HCT116 (cell line): ENCODE results near the gene SPTBN1. TPM values are rescaled to one million over a fixed set of nuclear protein-coding genes. Genes with fewer than 3 reads are reported as not detected.

Experiments used
- ATAC-seq: fragments of 200-7000 bp; cut with Tn5 transposase; 2 replicates; pipeline ENCODE4 v1.9.1; 2020; ENCODE audit warnings: mild to moderate bottlenecking, moderate library complexity
- BruUV-seq: library from RNA; stranded (reverse); fragments of 400-500 nt; replicated peaks from 2 replicates; lab custom pipeline; 2021; lab: Mats Ljungman, UMichigan
- CTCF ChIA-PET: fragments of 300-600 bp; sonication (Branson Sonifier 250); formaldehyde crosslinking; loops from one replicate; lab custom pipeline; 2021; ENCODE audit warnings: antibody characterized with exemption; lab: Charles Lee
- POLR2A ChIA-PET: fragments of 300-600, 350-600 bp; sonication (Branson Sonifier 250); formaldehyde crosslinking; loops from one replicate; lab custom pipeline; 2021; ENCODE audit warnings: antibody characterized with exemption; lab: Charles Lee
- RAD21 ChIA-PET, 2 experiments: fragments of 300-600 bp; sonication (Branson Sonifier 250); formaldehyde crosslinking; loops; one replicate each; lab custom pipeline; 2023; ENCODE audit warnings: low total read pairs in 2 of 2; ENCODE audit not compliant: uncharacterized antibody in 2 of 2, unreplicated experiment in 2 of 2, low non-redundant PET in 1 of 2; lab: Charles Lee
- DNase-seq: peaks from one replicate; pipeline ENCODE4 v3.0.0-alpha.2; 2010; ENCODE audit warnings: low read depth, low spot score
- H2AFZ ChIP-seq: fragments of 200-600 bp; shearing (Covaris generic), sonication (generic); 2 replicates; pipeline ENCODE4 v1.6.1; 2017; ENCODE audit warnings: low read depth, mixed run types, mixed read lengths, antibody characterized with exemption, low read length; ENCODE audit not compliant: poor library complexity, severe bottlenecking
- H3K27ac ChIP-seq: 2 replicates; pipeline ENCODE4 v1.5.1; 2012; ENCODE audit warnings: low read depth, low read length
- H3K27me3 ChIP-seq: fragments of 200-600 bp; sonication (generic); 2 replicates; pipeline ENCODE4 v1.6.1; 2016; ENCODE audit warnings: mixed run types, low read length, mixed read lengths; ENCODE audit not compliant: insufficient read depth
- H3K36me3 ChIP-seq, 2 experiments: fragments of 200-500 bp in 1 of 2; fragments of 200-600 bp in 1 of 2; sonication (Bioruptor generic) in 1 of 2; sonication (generic) in 1 of 2; 2 replicates each; pipeline versions ENCODE4 v1.5.1 to v1.6.1; 2014 to 2016; ENCODE audit warnings: low read length in 2 of 2, inconsistent platforms in 1 of 2, mixed read lengths in 1 of 2, mixed run types in 1 of 2; ENCODE audit not compliant: insufficient read depth in 2 of 2, control insufficient read depth in 1 of 2
- H3K4me1 ChIP-seq, 2 experiments: fragments of 200-600 bp in 1 of 2; sonication (generic) in 1 of 2; 2 replicates each; pipeline versions ENCODE4 v1.5.1 to v1.6.1; 2012 to 2017; ENCODE audit warnings: low read length in 2 of 2, inconsistent platforms in 1 of 2, mild to moderate bottlenecking in 1 of 2, mixed read lengths in 1 of 2, mixed run types in 1 of 2, moderate library complexity in 1 of 2; ENCODE audit not compliant: insufficient read depth in 2 of 2, control insufficient read depth in 1 of 2
- H3K4me2 ChIP-seq: fragments of 200-600 bp; sonication (generic); 2 replicates; pipeline ENCODE4 v1.6.1; 2017; ENCODE audit warnings: mixed run types, low read length, mixed read lengths
- H3K4me3 ChIP-seq, 2 experiments: fragments of 200-600 bp in 1 of 2; sonication (generic) in 1 of 2; replicated peaks in 1 of 2; 2 replicates each; pipeline ENCODE4 v1.5.1; 2011 to 2016; ENCODE audit warnings: low read length in 2 of 2, control low read depth in 1 of 2, low read depth in 1 of 2, mild to moderate bottlenecking in 1 of 2, mixed read lengths in 1 of 2, mixed run types in 1 of 2
- H3K79me2 ChIP-seq: fragments of 200-600 bp; sonication (generic); 2 replicates; pipeline ENCODE4 v1.6.1; 2017; ENCODE audit warnings: mild to moderate bottlenecking, mixed run types, low read length, moderate library complexity, mixed read lengths; ENCODE audit not compliant: insufficient read depth
- H3K9ac ChIP-seq: fragments of 200-600 bp; sonication (generic); 2 replicates; pipeline ENCODE4 v1.6.1; 2016; ENCODE audit warnings: low read length, mixed read lengths
- H3K9me2 ChIP-seq: fragments of 200-600 bp; sonication (generic), shearing (Covaris generic); 2 replicates; pipeline ENCODE4 v1.6.1; 2017; ENCODE audit warnings: mixed run types, mild to moderate bottlenecking, moderate library complexity; ENCODE audit not compliant: insufficient read depth
- H3K9me3 ChIP-seq, 2 experiments: fragments of 200-500 bp in 1 of 2; fragments of 200-600 bp in 1 of 2; sonication (Bioruptor generic) in 1 of 2; sonication (generic) in 1 of 2; 2 replicates each; pipeline ENCODE4 v1.6.1; 2014 to 2017; ENCODE audit warnings: low read length in 2 of 2, mixed read lengths in 2 of 2, inconsistent platforms in 1 of 2, low read depth in 1 of 2, mild to moderate bottlenecking in 1 of 2, mixed run types in 1 of 2, moderate library complexity in 1 of 2; ENCODE audit not compliant: control insufficient read depth in 1 of 2, insufficient read depth in 1 of 2
- H4K20me1 ChIP-seq: fragments of 200-600 bp; sonication (generic), shearing (Covaris generic); 2 replicates; pipeline ENCODE4 v1.6.1; 2017; ENCODE audit warnings: mixed run types, mild to moderate bottlenecking, moderate library complexity; ENCODE audit not compliant: insufficient read depth
- ATF3 ChIP-seq: IDR thresholded peaks from 2 replicates; pipeline ENCODE4 v1.6.1; 2012
- CBX3 ChIP-seq: IDR thresholded peaks from 2 replicates; pipeline ENCODE4 v1.6.1; 2012; ENCODE audit warnings: low read depth
- CEBPB ChIP-seq: IDR thresholded peaks from 2 replicates; pipeline ENCODE4 v1.6.1; 2012; ENCODE audit warnings: low read depth
- ELF1 ChIP-seq: IDR thresholded peaks from 2 replicates; pipeline ENCODE4 v1.6.1; 2012; ENCODE audit warnings: low read depth, borderline replicate concordance
- EZH2phosphoT487 ChIP-seq: fragments of 200-600 bp; IDR thresholded peaks from 2 replicates; pipeline ENCODE4 v1.6.1; 2018; ENCODE audit warnings: antibody characterized with exemption, borderline replicate concordance
- FOSL1 ChIP-seq: IDR thresholded peaks from 2 replicates; pipeline ENCODE4 v1.6.1; 2012; ENCODE audit warnings: low read depth
- MAX ChIP-seq: IDR thresholded peaks from 2 replicates; pipeline ENCODE4 v1.6.1; 2012
- POLR2AphosphoS5 ChIP-seq: IDR thresholded peaks from 2 replicates; pipeline ENCODE4 v1.6.1; 2011; ENCODE audit warnings: mild to moderate bottlenecking, low read depth, low read length, moderate library complexity
- SIN3A ChIP-seq: IDR thresholded peaks from 2 replicates; pipeline ENCODE4 v1.6.1; 2012; ENCODE audit warnings: low read depth
- SP1 ChIP-seq: IDR thresholded peaks from 2 replicates; pipeline ENCODE4 v1.6.1; 2012; ENCODE audit warnings: low read depth
- SRF ChIP-seq: IDR thresholded peaks from 2 replicates; pipeline ENCODE4 v1.6.1; 2012; ENCODE audit warnings: low read depth
- ZBTB33 ChIP-seq: IDR thresholded peaks from 2 replicates; pipeline ENCODE4 v1.6.1; 2011; ENCODE audit warnings: mild to moderate bottlenecking, low read length, moderate library complexity; ENCODE audit not compliant: insufficient replicate concordance; ENCODE audit errors: extremely low read depth
- ZFX ChIP-seq: fragments of 450-650 bp; IDR thresholded peaks from 2 replicates; pipeline ENCODE4 v1.6.1; 2017
- intact Hi-C: fragments of 100-400 bp; cut with micrococcal nuclease; formaldehyde crosslinking; loops from 2 replicates; pipeline ENCODE4 v1.10.0; 2022
- total RNA-seq: library from RNA; stranded (reverse); gene quantifications from one replicate; pipeline ENCODE4 v1.2.1, GENCODE V29; 2021; ENCODE audit not compliant: unreplicated experiment

Gene SPTBN1
- total RNA-seq, 1 experiment from 2014 or later: 84.4 TPM

GRCh38 chr2:54411801-54412354 is 44.2 kb upstream of the SPTBN1 start:
- BruUV-seq: no TSS peak
- ChIA-PET CTCF (no interaction called here), POLR2A (no interaction called here), RAD21 (no interaction called here)
- Histone ChIP-seq H3K79me2 (no peaks in the 10 kb centered on the region), H3K27me3 (no peaks in the 10 kb centered on the region), H3K4me3 (no peak overlapping the region), H3K9me3 (no peaks in the 10 kb centered on the region), H3K9ac (no peak overlapping the region), H3K9me2 (no peaks in the 10 kb centered on the region), H2AFZ (no peak overlapping the region), H3K36me3 (no peaks in the 10 kb centered on the region), H3K4me1 (peaks cover 0 to 6% of the 10 kb centered on the region in 2 experiments; a peak in 2 of 4 replicates), H3K4me2 (no peak overlapping the region), H4K20me1 (no peaks in the 10 kb centered on the region), H3K27ac (no peak overlapping the region)
- ATAC-seq (no peak), DNase-seq (no peak)
- no peak for TF ChIP-seq ATF3
- TF ChIP-seq ZBTB33: no peak
- intact Hi-C loops: no loop called here

GRCh38 chr2:54416166-54416813 is 39.8 kb upstream of the SPTBN1 start:
- H3K27me3 ChIP-seq: no peaks in the 10 kb centered on the region
- no peak overlapping the region for H3K27ac ChIP-seq
- H3K4me3 ChIP-seq: no peak overlapping the region
- intact Hi-C loops: no loop called here
- H3K9ac ChIP-seq: no peak overlapping the region
- BruUV-seq: no TSS peak
- no peaks in the 10 kb centered on the region for H3K36me3 ChIP-seq
- RAD21 ChIA-PET: no interaction called here
- H2AFZ ChIP-seq: no peak overlapping the region
- CTCF ChIA-PET: no interaction called here
- POLR2A ChIA-PET: no interaction called here
- no peaks in the 10 kb centered on the region for H4K20me1 ChIP-seq
- H3K9me2 ChIP-seq: no peaks in the 10 kb centered on the region
- no peaks in the 10 kb centered on the region for H3K79me2 ChIP-seq
- no peak for ATAC-seq
- no peak for DNase-seq
- no peaks in the 10 kb centered on the region for H3K9me3 ChIP-seq
- H3K4me1 ChIP-seq: peaks cover 0 to 6% of the 10 kb centered on the region in 2 experiments; a peak in 2 of 4 replicates
- no peak overlapping the region for H3K4me2 ChIP-seq
- TF ChIP-seq ZFX (no peak), CBX3 (no peak), SRF (no peak), ATF3 (no peak), MAX (no peak), CEBPB (no peak), POLR2AphosphoS5 (no peak), ELF1 (no peak), EZH2phosphoT487 (no peak), SIN3A (no peak), SP1 (no peak), ZBTB33 (no peak), FOSL1 (no peak)
